Renal cortex interstitium (tissue), 11 donors: ENCODE measurements around the gene KLHL24. TPM values are rescaled to one million over a fixed set of nuclear protein-coding genes. Genes with fewer than 3 reads are reported as not detected.
"Not testable (repeated sequence)": the region's sequence is repeated elsewhere in the genome, so short reads cannot be mapped to it uniquely, and the experiment has no call there.

Experiments used
- DNase-seq, 11 donors: peaks; one replicate each; pipeline ENCODE4 v3.0.0-alpha.2; 2013; ENCODE audit warnings: low read depth in 9 of 11, low spot score in 4 of 11; ENCODE audit errors: extremely low read depth in 1 of 11
- polyA plus RNA-seq, 3 donors: library from polyadenylated mRNA; unstranded; fragments of 120-200 nt; gene quantifications; one replicate each; pipeline ENCODE4 v1.2.1, GENCODE V29; 2013; ENCODE audit not compliant: insufficient read length in 3 of 3

Gene KLHL24
- polyA plus RNA-seq, 3 donors = 42.7 to 63.2 (median 50.8) TPM

DNA sequence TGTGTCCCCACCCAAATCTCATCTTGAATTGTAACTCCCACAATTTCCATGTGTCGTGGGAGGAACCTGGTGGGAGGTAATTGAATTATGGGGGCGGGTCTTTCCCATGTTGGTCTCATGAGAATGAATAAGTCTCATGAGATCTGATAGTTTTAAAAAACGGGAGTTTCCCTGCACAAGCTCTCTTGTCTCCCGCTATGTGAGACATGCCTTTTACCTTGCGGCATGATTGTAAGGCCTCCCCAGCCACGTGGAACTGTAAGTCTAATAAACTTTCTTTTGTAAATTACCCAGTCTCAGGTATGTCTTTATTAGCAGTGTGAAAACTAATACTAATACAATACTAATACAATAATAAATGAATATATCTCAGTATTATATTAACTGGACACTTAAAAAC lies 52.3 kb downstream of the KLHL24 start:
- DNase-seq = no peak

DNA sequence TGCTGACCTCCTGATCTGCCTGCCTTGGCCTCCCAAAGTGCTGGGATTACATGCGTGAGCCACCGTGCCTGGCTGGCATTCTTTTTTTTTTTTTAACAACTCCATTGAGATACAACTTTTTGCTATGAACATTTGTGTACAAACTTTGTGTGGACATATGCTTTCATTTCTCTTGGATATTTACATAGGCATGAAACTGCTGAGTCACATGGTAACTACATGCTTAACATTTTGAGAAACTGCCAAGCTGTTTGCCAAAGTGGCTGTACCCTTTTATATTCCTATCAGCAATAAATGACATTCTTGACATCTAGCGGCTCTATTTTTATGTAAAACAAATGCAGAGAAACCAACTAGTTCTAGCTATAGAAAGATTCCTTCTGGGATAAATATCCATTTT lies 53.5 kb downstream of the KLHL24 start:
- DNase-seq = no peak

DNA sequence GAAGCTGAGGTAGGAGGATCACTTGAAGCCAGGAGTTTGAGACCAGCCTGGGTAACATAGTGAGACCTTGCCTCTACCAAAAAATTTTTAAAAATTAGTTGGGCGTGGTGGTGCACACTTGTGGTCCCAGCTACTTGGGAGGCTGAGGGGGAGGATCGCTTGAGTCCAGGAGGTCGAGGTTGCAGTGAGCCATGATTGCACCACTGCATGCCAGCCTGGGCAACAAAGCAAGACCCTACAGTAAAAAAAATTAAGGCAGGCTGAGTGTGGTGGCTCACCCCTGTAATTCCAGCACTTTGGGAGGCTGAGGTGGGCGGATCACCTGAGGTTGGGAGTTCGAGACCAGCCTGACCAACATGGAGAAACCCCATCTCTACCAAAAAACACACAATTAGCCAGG lies 54.2 kb downstream of the KLHL24 start:
- not testable (repeated sequence) for DNase-seq

- DNase-seq = no peak
These were observed 55.1 kb downstream of the KLHL24 start for GRCh38 chr3:183690402-183690995.

- no peak for DNase-seq
These were observed 57.0 kb downstream of the KLHL24 start for GRCh38 chr3:183692436-183692835.

GRCh38 chr3:183695569-183696364 lies 60.3 kb downstream of the KLHL24 start:
- DNase-seq = no peak

- DNase-seq = no peak
These were observed 61.7 kb downstream of the KLHL24 start for GRCh38 chr3:183697123-183697609.

DNA sequence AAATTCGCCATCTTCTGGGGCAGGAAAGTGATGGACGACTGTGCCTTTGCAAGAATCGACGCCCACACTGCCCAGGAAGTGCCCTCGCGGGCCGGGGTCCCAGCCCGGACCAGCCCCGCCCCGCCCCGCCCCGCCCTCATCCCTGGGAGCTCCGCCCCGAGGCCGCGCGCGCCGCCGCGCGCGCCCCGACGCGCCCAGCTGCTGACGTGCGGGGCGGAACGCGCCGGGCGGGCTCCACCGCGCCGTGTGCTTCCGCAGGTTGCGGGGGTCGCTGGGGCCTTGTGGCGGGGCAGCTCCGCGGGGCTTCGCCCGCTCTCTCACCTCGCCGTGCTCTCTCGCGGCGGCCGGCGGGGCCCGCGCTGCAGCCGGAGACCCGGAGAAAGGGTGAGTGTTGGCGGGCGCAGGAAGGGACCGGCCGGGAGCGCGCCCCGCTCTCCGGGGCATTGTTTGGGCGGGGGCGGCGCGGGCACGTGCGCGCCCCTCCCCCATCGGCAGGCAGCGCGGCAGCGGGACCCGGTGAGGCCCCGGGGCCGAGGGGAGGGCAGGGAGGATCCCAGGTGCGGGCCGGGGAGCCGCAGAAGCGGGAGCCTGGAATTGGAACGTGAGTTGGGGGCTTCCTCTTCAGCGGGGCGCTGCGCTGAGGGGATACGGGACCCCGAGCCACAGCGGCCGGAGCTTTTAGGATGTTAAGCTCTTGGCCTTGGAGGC lies 62.3 kb downstream of the KLHL24 start, which contains the start of gene YEATS2:
Gene YEATS2, plus strand, starts transcription at position 188 of the 708 bp plus-strand sequence. CDS start 17,366 bp downstream, outside the sequence.
- peak; percentile 30 to 72 (median 59) for DNase-seq

DNA sequence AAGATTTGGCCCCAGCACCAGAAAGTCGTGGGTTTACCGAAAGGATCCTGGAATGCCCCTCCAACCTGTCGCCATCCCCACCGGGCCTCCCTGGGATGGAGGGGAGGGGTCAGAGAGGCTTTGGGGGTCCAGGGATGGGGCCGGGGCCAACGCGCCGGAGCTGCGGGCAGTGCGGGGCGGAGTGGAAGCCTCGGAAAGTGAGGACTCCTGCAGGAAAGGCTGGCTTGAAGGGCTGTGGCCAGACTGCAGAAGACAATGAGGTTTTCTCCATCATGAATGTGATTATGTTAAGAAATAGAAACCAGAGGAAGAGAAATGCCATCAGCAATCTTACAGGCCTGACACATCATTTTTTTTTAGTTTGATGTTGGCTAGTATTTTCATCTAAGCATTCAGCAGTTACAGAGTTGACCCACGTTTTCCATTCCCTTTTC lies 62.9 kb downstream of the KLHL24 start:
- peak in 3 of 11 donors; percentile 8 to 15 (median 10) for DNase-seq

GRCh38 chr3:183698756-183699155 lies 63.3 kb downstream of the KLHL24 start:
- peak in 2 of 11 donors; percentile 17 to 30 for DNase-seq

GRCh38 chr3:183699238-183699947 lies 64.0 kb downstream of the KLHL24 start:
- DNase-seq = no peak

GRCh38 chr3:183701744-183702143 lies 66.3 kb downstream of the KLHL24 start:
- DNase-seq = no peak

GRCh38 chr3:183703892-183704291 lies 68.5 kb downstream of the KLHL24 start:
- DNase-seq = not testable (repeated sequence)

DNA sequence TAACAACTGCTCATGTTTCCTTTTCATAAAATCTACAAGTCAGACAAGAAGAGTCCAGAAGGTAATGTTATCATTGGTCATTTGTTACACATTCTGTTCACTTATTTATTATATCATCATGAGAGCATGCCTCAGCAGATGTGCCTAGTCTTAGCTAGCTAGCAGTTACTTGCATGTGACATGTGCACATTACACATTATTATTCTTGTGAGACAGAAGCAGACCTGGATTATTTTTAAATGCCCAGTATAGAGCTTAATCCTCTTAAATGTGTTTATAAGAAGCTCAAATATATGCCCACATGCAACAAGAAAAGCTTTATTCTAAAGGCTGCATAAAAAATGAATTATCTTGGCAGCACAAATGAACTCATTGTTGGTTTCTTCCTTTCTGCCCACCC lies 74.8 kb downstream of the KLHL24 start:
- no peak for DNase-seq

DNA sequence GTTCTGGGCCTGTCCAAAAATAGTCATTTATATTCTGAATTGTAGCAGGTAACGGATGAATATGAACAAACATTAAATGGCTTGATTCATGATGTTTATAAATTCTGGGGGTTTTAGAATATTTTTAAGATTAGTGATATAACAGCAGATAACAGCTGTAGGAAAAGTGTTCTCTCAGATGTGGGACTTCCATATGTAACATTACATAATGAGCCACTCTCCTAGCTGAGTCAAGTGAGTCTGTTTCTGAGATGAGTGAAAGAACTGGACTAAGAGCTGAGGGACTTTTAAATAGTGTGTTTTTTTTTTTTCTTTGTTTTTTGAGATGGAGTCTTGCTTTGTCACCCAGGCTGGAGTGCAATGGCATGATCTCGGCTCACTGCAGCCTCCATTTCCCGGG lies 76.1 kb downstream of the KLHL24 start:
- no peak for DNase-seq

- no peak for DNase-seq
These were observed 79.2 kb downstream of the KLHL24 start for GRCh38 chr3:183714622-183715021.

GRCh38 chr3:183718012-183718411 lies 82.6 kb downstream of the KLHL24 start:
- no peak for DNase-seq

GRCh38 chr3:183725387-183725786 lies 90.0 kb downstream of the KLHL24 start:
- DNase-seq = no peak

DNA sequence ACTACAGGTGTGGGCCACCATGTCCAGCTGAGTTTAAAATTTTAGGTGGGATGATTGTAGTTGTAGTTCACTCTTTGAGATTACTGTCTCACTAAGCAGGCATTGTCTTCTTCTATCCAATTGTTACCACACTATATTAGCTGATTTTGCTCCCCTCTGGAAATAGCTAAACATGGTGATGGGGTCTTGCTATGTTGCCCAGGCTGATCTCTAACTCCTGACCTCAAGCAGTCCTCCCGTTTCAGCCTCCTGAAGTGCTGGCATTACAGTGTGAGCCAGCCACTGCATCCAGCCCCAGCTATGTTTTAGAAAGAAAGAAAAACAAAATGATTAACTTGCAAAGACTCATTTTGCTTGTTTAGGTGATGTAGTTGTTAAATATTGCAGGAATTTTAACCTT lies 92.8 kb downstream of the KLHL24 start:
- no peak for DNase-seq
